GM06990 (cell line): Measurements from ENCODE around the gene ST6GAL1.

Source experiments
- DNase-seq: peaks from one replicate; pipeline ENCODE4 v3.0.0-alpha.2; 2011; ENCODE audit not compliant: insufficient read length; ENCODE audit errors: extremely low read depth
- H3K27me3 ChIP-seq: replicated peaks from 2 replicates; pipeline ENCODE4 v1.6.0; 2011; ENCODE audit warnings: low read length; ENCODE audit not compliant: control insufficient read depth, insufficient read depth
- H3K36me3 ChIP-seq: 2 replicates; pipeline ENCODE4 v1.5.1; 2011; ENCODE audit warnings: low read length; ENCODE audit not compliant: control insufficient read depth, insufficient read depth
- H3K4me3 ChIP-seq: replicated peaks from 2 replicates; pipeline ENCODE4 v1.5.1; 2011; ENCODE audit warnings: low read depth, mild to moderate bottlenecking, control low read depth, low read length
- CTCF ChIP-seq: IDR thresholded peaks from 2 replicates; pipeline ENCODE4 v1.5.1; 2011; ENCODE audit warnings: low read length, control low read depth, mild to moderate bottlenecking, inconsistent platforms; ENCODE audit not compliant: insufficient read depth, poor library complexity, severe bottlenecking

The ST6GAL1 gene

GRCh38 chr3:187041362-187042307 lies 111.3 kb downstream of the ST6GAL1 start:
- Histone ChIP-seq H3K27me3 (no peaks in the 10 kb centered on the region), H3K36me3 (peaks cover 34% of the 10 kb centered on the region), H3K4me3 (no peak overlapping the region)
- no peak for TF ChIP-seq CTCF
- DNase-seq, result no peak

- H3K36me3 ChIP-seq, result peaks cover 35% of the 10 kb centered on the region
Measured at GRCh38 chr3:187042346-187042745, 112.0 kb downstream of the ST6GAL1 start.

GRCh38 chr3:187042874-187043458 lies 112.6 kb downstream of the ST6GAL1 start:
- DNase-seq, result no peak
- TF ChIP-seq CTCF, result no peak
- H3K36me3 ChIP-seq, result peaks cover 35% of the 10 kb centered on the region
- H3K4me3 ChIP-seq, result peak overlapping the region; percentile 50
- no peaks in the 10 kb centered on the region for H3K27me3 ChIP-seq

More at GRCh38 chr3:187042346-187042745, 112.0 kb downstream of the ST6GAL1 start:
- Histone ChIP-seq H3K27me3 (no peaks in the 10 kb centered on the region), H3K4me3 (peak overlapping the region; percentile 50)
- TF ChIP-seq CTCF, result no peak
- DNase-seq, result no peak

- H3K36me3 ChIP-seq, result peaks cover 39% of the 10 kb centered on the region
- no peaks in the 10 kb centered on the region for H3K27me3 ChIP-seq
- DNase-seq, result peak; percentile 69
- peak overlapping the region; percentile 34 for H3K4me3 ChIP-seq
- no peak for TF ChIP-seq CTCF
Measured at GRCh38 chr3:187044206-187044605, 113.9 kb downstream of the ST6GAL1 start.

GRCh38 chr3:187044867-187045552 lies 114.7 kb downstream of the ST6GAL1 start:
- peak overlapping the region; percentile 34 for H3K4me3 ChIP-seq
- H3K36me3 ChIP-seq, result peaks cover 35% of the 10 kb centered on the region
- no peaks in the 10 kb centered on the region for H3K27me3 ChIP-seq
- no peak for DNase-seq
- TF ChIP-seq CTCF, result no peak
